GM18499 (cell line): ENCODE measurements around the gene HEXIM1.

Experiments
- ATAC-seq: cut with Tn5 transposase; IDR thresholded peaks from one replicate; pipeline ENCODE4 v1.9.1; 2021; ENCODE audit warnings: moderate number of reproducible peaks; ENCODE audit not compliant: insufficient read depth, unreplicated experiment

HEXIM1 gene

GRCh38 chr17:45168991-45169752 lies 20.9 kb downstream of the HEXIM1 start:
- ATAC-seq = no peak

- no peak for ATAC-seq
These were observed 22.1 kb downstream of the HEXIM1 start for GRCh38 chr17:45170280-45170930.

GRCh38 chr17:45170931-45171337 lies 22.7 kb downstream of the HEXIM1 start:
- no peak for ATAC-seq

DNA sequence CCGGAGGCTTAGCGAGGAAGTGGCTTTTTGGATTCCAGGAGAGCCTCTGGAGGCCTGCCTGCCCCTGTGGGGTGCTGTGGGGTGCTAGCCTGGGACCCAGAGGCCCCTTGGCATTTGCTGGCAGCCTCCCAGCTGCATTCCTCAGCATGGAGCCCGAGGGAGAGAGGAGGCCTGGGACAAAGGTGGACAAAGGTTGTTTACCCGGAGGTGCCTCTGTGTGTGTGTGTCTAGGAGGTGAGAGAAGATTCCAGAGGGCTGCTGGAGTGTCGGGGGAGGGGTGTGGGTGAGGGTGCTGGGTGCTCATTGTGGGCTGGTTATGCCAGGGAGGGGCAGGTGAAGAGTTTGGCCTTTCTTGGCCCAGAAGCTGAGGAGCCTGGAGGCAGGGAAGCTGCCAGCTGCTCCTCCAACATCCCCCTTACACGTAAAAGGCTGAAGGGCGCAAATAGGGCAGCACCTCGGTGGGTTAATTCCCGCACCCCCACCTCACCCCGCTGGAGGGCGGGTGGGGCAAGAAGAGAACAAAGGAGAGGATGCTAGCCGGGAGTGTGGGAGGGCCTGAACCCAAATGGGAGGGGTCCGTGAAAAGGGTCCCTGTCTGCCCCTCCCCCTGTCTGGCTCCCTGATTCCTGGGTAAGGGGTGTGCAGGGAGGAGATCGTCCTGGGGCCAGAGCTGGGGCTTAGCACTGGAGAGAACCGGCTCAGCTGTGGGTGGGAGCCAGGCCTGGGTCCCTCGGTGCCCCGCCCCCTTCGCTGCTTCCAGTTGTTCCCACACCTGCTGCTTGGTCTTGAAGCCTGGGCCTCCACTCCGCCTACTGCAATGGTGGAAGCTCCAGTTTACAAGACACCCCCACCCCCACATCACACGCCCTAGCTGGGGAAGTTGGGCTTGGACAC lies 23.3 kb downstream of the HEXIM1 start:
- ATAC-seq = no peak

DNA sequence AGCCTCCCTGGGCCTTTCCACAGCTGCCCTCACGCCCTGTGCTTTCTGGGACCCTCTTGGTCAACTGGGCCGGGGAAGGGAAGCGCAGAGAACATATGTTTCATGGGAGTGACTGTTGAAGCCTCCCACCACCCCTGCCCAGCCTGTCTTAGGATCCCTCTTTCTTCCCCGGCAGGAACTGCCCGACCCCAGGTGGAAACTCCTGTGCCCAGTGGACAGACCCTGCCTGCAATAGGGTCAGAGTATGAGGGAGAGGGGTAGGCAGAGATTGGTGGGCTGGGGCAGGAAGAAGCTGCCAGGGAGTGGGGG lies 23.9 kb downstream of the HEXIM1 start:
- ATAC-seq = no peak

DNA sequence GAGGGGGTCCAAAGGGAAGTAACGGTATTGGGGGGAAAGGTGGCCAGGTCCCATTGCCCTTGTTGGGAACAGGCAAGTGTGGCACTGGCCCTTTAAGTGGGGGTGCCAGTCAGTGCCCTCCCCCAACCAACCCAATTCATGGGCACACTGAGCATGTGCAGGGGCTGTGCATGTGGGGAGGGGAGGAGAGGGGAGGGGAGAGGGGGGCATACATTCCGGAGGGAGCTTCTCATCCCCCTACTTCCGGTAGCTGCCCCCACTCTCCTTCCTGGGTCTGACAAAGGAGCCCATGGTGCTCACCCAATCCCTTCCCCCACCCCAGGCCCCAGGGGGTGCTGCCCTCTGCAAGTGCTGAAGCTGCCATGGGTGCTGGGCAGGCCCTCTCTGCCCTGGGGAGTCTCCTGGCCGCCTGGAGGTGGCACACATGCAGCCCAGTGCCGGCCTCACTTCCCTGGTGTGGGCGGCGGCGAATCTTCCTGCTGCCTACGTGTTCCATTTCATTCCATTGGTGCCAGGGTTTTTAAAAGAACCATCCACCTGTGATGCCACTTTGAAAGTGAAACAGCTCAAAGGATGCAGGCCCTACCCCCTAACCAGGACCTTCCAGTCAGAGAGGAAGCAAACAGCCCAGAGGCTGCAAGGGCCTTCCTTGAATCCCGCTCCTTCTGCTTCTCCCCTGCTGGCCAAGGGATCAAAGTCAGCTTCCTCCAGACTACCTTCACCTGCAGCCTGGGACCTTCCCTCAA lies 24.4 kb downstream of the HEXIM1 start:
- no peak for ATAC-seq

DNA sequence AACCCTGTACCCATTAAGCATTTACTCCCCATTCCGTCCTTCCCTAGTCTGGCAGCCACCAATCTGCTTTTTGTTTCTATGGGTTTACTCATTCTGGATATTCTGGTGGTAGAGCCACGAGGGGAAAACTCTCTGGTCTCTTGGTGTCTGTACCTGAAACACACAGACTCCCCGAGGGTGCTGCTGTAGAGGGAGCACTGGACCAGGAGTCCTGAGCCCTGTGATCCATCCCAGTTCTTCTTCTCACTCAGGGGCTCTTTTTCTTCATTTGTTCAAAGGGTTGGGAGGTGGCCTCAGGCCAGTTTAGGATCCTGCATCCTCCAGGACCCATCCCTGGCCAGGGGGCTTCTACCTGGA lies 27.5 kb downstream of the HEXIM1 start:
- ATAC-seq = no peak

- ATAC-seq = no peak
These were observed 29.3 kb downstream of the HEXIM1 start for GRCh38 chr17:45177563-45177962.

- no peak for ATAC-seq
These were observed 35.9 kb downstream of the HEXIM1 start for GRCh38 chr17:45184144-45184543.

- no peak for ATAC-seq
These were observed 38.6 kb downstream of the HEXIM1 start for GRCh38 chr17:45186801-45187354.

DNA sequence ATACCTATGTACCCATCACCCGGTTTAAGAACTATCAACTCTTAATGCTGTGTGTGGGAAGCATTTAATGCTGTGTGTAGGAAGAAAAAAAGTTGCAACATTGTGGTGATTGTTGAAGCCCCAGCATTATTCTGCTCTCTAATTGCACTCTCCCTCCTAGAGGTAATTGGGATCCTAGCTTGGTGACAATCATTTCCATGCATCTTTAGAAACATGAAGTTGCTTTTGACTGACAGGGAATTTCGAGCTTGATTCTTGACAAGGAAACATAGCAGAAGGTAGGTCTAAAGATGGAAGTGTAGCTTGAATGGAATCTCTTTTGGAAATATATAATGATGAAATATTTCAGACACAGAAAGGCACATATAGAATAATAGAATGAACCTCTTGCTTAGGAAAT lies 40.7 kb downstream of the HEXIM1 start:
- ATAC-seq = no peak

GRCh38 chr17:45190503-45191255 lies 42.4 kb downstream of the HEXIM1 start:
- ATAC-seq = no peak

- no peak for ATAC-seq
These were observed 47.1 kb downstream of the HEXIM1 start for GRCh38 chr17:45195424-45195823.

DNA sequence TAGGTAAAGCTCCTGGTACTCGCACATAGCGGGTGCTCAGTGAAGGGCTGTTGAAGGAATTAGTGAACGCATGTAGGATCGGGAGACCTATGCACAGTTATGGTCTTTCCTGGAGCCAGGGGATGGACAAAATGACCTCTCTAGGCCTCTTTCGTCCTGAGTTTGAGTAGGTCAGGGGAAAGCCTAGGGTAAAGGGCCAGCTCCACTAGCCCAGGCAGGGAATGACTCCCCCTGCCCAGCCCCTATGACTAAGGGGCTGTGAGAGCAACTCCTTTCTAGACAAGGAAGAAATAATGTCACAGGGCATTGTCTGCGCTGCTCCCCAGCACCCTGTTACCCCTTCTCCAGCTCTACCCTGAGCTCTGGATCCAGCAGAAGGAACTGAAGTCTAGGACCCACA lies 48.8 kb downstream of the HEXIM1 start:
- ATAC-seq = no peak

GRCh38 chr17:45197555-45198334 lies 49.5 kb downstream of the HEXIM1 start:
- ATAC-seq = no peak

- no peak for ATAC-seq
These were observed 52.4 kb downstream of the HEXIM1 start for GRCh38 chr17:45200701-45201100.

DNA sequence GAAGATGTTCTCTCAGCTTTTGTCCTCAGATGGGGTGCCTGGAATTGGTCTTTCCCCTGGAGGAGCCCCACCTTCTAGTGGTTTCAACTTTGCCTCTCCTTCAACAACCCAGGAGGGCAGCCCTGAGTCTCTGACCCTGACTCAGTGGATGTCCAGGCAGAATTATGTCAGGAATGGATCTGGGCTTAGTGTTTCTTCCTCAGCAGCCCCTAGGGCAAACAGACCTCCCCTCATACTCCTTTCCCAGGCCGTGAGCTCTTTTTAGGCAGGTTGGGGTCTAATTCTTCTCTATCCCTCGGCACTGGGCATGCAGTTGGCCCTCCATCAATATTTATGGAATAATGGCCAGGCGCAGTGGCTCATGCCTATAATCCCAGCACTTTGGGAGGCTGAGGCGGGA lies 53.2 kb downstream of the HEXIM1 start:
- ATAC-seq = no peak
